Thoracic aorta (tissue), 2 donors: Measurements from ENCODE around the gene FRMPD1. TPM values are rescaled to one million over a fixed set of nuclear protein-coding genes. Genes with fewer than 3 reads are reported as not detected.
"Not testable (repeated sequence)": the region's sequence is repeated elsewhere in the genome, so short reads cannot be mapped to it uniquely, and the experiment has no call there.

ENCODE experiments used
- ATAC-seq: fragments of 150-250 bp; one replicate; pipeline ENCODE4 v1.8.0; 2017; ENCODE audit warnings: low read depth; ENCODE audit not compliant: insufficient number of reproducible peaks, low FRiP score
- DNase-seq: peaks from one replicate; pipeline ENCODE4 v3.0.0-alpha.2; 2020; ENCODE audit warnings: low spot score
- H3K27ac ChIP-seq, 2 donors: fragments of 200-600 bp; sonication (generic); 1 replicate in 1 of 2; 2 replicates in 1 of 2; pipeline ENCODE4 v1.5.1; 2016; ENCODE audit warnings: mild to moderate bottlenecking in 2 of 2, moderate library complexity in 2 of 2
- H3K27me3 ChIP-seq: fragments of 200-600 bp; sonication (generic); replicated peaks from 2 replicates; pipeline ENCODE4 v1.6.0; 2016; ENCODE audit warnings: mild to moderate bottlenecking; ENCODE audit not compliant: insufficient read depth
- H3K36me3 ChIP-seq: fragments of 200-600 bp; sonication (generic); one replicate; pipeline ENCODE4 v1.5.1; 2016
- H3K4me1 ChIP-seq, 2 donors: fragments of 200-600 bp; sonication (generic); 1 replicate in 1 of 2; 2 replicates in 1 of 2; pipeline versions ENCODE4 v1.5.1 to v1.6.0; 2016; ENCODE audit warnings: low read depth in 2 of 2, mild to moderate bottlenecking in 1 of 2; ENCODE audit not compliant: control insufficient read depth in 1 of 2
- H3K4me3 ChIP-seq: fragments of 200-600 bp; sonication (generic); 2 replicates; pipeline ENCODE4 v1.5.1; 2016; ENCODE audit warnings: mild to moderate bottlenecking
- H3K9me3 ChIP-seq: fragments of 200-600 bp; sonication (generic); 2 replicates; pipeline ENCODE4 v1.5.1; 2016
- total RNA-seq, 2 donors: library from RNA; depleted of rRNA; stranded (reverse); fragments of >200 nt; gene quantifications; one replicate each; pipeline versions ENCODE4 v1.1.0 to v1.2.3, GENCODE V29; 2016
- TF ChIP-seq, protein P1 (sequence below): fragments of 200-600 bp; sonication (generic); IDR thresholded peaks from one replicate; pipeline ENCODE4 v1.5.1; 2019; ENCODE audit warnings: antibody characterized with exemption

The FRMPD1 gene
- total RNA-seq, 2 donors from 2014 or later: 0.27 TPM; not detected in 1

DNA sequence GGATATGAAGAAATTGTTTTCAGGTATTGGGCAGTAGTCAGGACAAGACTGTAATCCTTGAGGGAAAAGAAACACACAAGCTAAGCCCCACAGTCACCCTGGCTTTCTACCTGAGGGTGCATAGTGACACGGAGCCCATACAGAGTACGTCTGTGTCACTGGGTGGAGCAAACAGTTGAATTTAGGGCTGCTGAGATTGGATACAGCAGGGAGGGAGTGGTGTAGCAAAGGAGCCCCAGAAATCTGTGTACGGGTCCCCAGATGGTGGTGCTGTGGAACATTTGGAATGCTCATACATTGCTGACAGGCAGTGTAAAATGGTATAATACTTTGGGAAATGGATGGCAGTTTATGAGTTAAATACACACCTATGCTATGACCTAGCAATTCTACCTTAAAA is 108.0 kb downstream of the FRMPD1 start:
- no peak overlapping the region for H3K4me3 ChIP-seq
- H3K9me3 ChIP-seq: no peaks in the 10 kb centered on the region
- H3K27me3 ChIP-seq: no peaks in the 10 kb centered on the region
- TF ChIP-seq, protein P1, sequence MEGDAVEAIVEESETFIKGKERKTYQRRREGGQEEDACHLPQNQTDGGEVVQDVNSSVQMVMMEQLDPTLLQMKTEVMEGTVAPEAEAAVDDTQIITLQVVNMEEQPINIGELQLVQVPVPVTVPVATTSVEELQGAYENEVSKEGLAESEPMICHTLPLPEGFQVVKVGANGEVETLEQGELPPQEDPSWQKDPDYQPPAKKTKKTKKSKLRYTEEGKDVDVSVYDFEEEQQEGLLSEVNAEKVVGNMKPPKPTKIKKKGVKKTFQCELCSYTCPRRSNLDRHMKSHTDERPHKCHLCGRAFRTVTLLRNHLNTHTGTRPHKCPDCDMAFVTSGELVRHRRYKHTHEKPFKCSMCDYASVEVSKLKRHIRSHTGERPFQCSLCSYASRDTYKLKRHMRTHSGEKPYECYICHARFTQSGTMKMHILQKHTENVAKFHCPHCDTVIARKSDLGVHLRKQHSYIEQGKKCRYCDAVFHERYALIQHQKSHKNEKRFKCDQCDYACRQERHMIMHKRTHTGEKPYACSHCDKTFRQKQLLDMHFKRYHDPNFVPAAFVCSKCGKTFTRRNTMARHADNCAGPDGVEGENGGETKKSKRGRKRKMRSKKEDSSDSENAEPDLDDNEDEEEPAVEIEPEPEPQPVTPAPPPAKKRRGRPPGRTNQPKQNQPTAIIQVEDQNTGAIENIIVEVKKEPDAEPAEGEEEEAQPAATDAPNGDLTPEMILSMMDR: no peak
- H3K36me3 ChIP-seq: no peaks in the 10 kb centered on the region
- ATAC-seq (no peak), DNase-seq (no peak)
- H3K27ac ChIP-seq: no peak overlapping the region
- H3K4me1 ChIP-seq: peaks cover 6 to 8% of the 10 kb centered on the region in 2 donors

GRCh38 chr9:37760416-37761161 is 109.8 kb downstream of the FRMPD1 start:
- Histone ChIP-seq H3K4me1 (no peaks in the 10 kb centered on the region), H3K4me3 (no peak overlapping the region), H3K36me3 (no peaks in the 10 kb centered on the region), H3K9me3 (no peaks in the 10 kb centered on the region), H3K27ac (no peak overlapping the region), H3K27me3 (no peaks in the 10 kb centered on the region)
- TF ChIP-seq, protein P1: no peak
- DNase-seq: no peak
- ATAC-seq: no peak

DNA sequence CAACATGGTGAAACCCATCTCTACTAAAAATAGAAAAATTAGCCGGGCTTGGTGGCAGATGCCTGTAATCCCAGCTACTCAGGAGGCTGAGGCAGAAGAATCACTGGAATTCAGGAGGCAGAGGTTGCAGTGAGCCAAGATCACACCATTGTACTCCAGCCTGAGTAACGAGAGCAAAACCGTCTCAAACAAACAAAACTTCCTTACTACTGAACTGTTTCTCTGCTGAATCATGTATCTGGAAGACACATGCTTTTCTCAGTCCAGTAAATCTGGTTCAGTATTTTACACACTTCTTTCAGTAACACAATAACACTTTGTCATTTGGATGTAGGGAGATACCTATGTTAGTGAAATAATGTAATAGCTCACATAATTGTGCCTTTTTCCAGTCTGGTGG is 110.8 kb downstream of the FRMPD1 start:
- H3K27ac ChIP-seq: no peak overlapping the region
- H3K9me3 ChIP-seq: no peaks in the 10 kb centered on the region
- ATAC-seq (no peak), DNase-seq (no peak)
- no peak overlapping the region for H3K4me3 ChIP-seq
- no peaks in the 10 kb centered on the region for H3K36me3 ChIP-seq
- H3K27me3 ChIP-seq: no peaks in the 10 kb centered on the region
- no peaks in the 10 kb centered on the region for H3K4me1 ChIP-seq
- TF ChIP-seq, protein P1: no peak

GRCh38 chr9:37765263-37765662 is 114.5 kb downstream of the FRMPD1 start:
- ATAC-seq, H3K27me3 ChIP-seq, H3K9me3 ChIP-seq, H3K4me1 ChIP-seq, H3K27ac ChIP-seq, H3K4me3 ChIP-seq, DNase-seq, H3K36me3 ChIP-seq: not testable (repeated sequence)

DNA sequence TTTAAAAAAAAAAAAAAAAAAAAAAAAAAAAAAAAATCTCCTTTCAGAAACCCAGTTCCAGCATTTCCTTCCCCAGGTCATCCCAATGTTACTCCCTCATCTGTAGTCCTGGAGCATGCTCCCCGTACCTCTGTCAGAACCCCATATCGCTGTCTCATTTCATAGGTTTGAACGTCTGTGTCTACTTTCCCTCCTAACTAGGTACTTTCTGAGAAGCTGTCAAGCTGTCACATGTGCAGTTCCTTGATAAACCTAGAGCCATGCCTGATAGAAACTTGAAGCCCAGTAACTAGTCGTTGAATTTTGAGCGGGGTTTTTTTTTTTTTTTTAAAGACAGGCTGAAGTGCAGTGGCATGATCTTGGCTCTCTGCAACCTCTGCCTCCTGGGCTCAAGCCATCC is 118.6 kb downstream of the FRMPD1 start:
- no peaks in the 10 kb centered on the region for H3K4me1 ChIP-seq
- H3K27me3 ChIP-seq: no peaks in the 10 kb centered on the region
- H3K4me3 ChIP-seq: no peak overlapping the region
- H3K27ac ChIP-seq: no peak overlapping the region
- no peak for DNase-seq
- TF ChIP-seq, protein P1: no peak
- no peaks in the 10 kb centered on the region for H3K9me3 ChIP-seq
- peaks cover 6% of the 10 kb centered on the region for H3K36me3 ChIP-seq
- no peak for ATAC-seq

- DNase-seq (no peak), ATAC-seq (no peak)
- H3K27ac ChIP-seq: no peak overlapping the region
- no peak overlapping the region for H3K4me3 ChIP-seq
- peaks cover 6% of the 10 kb centered on the region for H3K36me3 ChIP-seq
- H3K27me3 ChIP-seq: no peaks in the 10 kb centered on the region
- no peaks in the 10 kb centered on the region for H3K9me3 ChIP-seq
- H3K4me1 ChIP-seq: no peaks in the 10 kb centered on the region
- TF ChIP-seq, protein P1: no peak
Measured at GRCh38 chr9:37769995-37770394, 119.2 kb downstream of the FRMPD1 start.
